Effector memory CD8-positive, alpha-beta T cell (primary cell): ENCODE data around the gene MRPS11.
A peak's percentile ranks its signal among the peaks of the same experiment; 100 is the strongest.

Source experiments
- ATAC-seq: fragments of 150-1000 bp; cut with Tn5 transposase; replicated peaks from 2 replicates; pipeline ENCODE4 v1.10.0; 2021; ENCODE audit warnings: mild to moderate bottlenecking, moderate library complexity
- DNase-seq, 3 experiments: peaks; one replicate each; pipeline ENCODE4 v3.0.0; 2021
- H3K27ac Mint-ChIP-seq, 2 donors: one replicate each; pipeline ENCODE4 v1.8.0; 2022; ENCODE audit warnings: mild to moderate bottlenecking in 2 of 2, mixed read lengths in 2 of 2, moderate library complexity in 2 of 2
- H3K27me3 Mint-ChIP-seq, 2 donors: one replicate each; pipeline ENCODE4 v1.8.0; 2022; ENCODE audit warnings: mixed read lengths in 2 of 2
- H3K36me3 Mint-ChIP-seq: one replicate; pipeline ENCODE4 v1.8.0; 2022; ENCODE audit warnings: mild to moderate bottlenecking, moderate library complexity, mixed read lengths; ENCODE audit not compliant: insufficient read depth
- H3K4me1 Mint-ChIP-seq, 2 donors: one replicate each; pipeline ENCODE4 v1.8.0; 2022; ENCODE audit warnings: low read depth in 2 of 2, mixed read lengths in 2 of 2
- H3K4me3 Mint-ChIP-seq, 2 donors: one replicate each; pipeline ENCODE4 v1.8.0; 2022; ENCODE audit warnings: mild to moderate bottlenecking in 2 of 2, mixed read lengths in 2 of 2, moderate library complexity in 2 of 2
- H3K9me3 Mint-ChIP-seq, 2 donors: one replicate each; pipeline ENCODE4 v1.8.0; 2022; ENCODE audit warnings: mixed read lengths in 2 of 2

MRPS11 gene

DNA sequence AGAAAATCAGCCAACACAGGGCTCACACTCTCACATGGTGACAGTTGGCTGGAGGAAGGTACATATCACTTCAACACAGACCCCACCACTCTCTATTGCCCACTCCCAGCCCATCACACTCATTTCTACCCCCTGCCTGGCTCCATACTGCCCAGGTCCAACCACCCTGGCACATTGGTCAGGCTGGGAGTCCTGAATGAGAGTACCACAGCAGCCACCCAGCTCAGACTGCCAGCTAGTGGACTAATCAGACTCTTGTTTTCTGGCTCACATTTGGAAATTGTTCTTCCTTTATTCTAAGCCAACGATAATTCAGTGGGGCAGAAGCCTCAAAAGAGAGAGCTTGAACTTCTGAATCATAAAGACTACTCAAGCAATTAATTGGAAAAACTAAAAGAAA, 20.3 kb upstream of the MRPS11 start:
- H3K36me3 Mint-ChIP-seq = no peaks in the 10 kb centered on the region
- no peak overlapping the region for H3K27ac Mint-ChIP-seq
- DNase-seq = no peak
- peaks cover 3 to 4% of the 10 kb centered on the region in 2 donors for H3K4me1 Mint-ChIP-seq
- H3K9me3 Mint-ChIP-seq = peaks cover 0 to 10% of the 10 kb centered on the region in 2 donors
- ATAC-seq = no peak
- H3K4me3 Mint-ChIP-seq = no peak overlapping the region
- peaks cover 26 to 51% of the 10 kb centered on the region in 2 donors for H3K27me3 Mint-ChIP-seq

DNA sequence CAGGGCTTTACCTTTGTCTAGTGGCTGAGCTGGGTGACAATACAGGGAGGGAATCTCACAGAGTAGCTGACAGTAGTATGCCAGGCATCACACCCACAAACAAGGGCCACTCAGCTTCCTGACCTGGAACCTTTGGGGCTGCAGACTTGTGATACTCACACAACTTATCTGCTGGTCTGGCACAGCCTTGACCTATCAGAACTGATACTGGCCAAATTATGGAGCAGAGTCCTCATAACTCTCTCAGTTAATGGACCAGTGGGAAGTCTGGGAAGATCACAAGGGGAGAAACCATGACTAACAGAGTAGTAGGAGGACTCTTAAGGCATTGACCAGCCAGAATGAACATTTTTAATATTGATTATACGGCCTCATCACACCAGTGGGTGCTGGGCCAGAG, 19.8 kb upstream of the MRPS11 start:
- Mint-ChIP-seq H3K27me3 (peaks cover 23 to 47% of the 10 kb centered on the region in 2 donors), H3K4me3 (no peak overlapping the region), H3K9me3 (peaks cover 0 to 10% of the 10 kb centered on the region in 2 donors), H3K36me3 (no peaks in the 10 kb centered on the region), H3K4me1 (peaks cover 3 to 4% of the 10 kb centered on the region in 2 donors), H3K27ac (no peak overlapping the region)
- no peak for ATAC-seq
- DNase-seq = no peak

DNA sequence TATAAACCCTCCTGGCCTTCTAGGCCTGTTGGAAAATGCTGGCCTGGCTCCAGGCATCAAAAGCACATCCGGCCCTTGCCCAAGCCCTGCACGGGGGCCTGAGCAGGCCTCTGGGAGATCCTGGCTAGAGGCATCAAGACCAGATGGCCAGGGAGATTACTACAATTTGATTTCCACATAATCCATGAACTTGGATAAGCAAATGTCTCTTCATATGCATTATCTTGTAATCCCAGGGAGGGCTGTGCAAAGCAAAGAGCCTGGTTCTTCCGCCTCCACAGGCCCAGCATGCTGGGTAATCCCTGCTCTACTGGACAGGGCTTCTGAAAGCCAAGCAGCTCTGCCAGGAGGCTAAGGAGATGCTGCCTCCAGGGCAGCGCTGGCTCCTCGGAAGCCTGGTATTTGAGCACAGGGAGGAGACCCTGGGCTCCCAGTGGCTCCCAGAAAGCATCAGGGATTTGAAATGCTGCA, 18.5 kb upstream of the MRPS11 start:
- H3K4me3 Mint-ChIP-seq = no peak overlapping the region
- no peaks in the 10 kb centered on the region for H3K9me3 Mint-ChIP-seq
- H3K4me1 Mint-ChIP-seq = peaks cover 3 to 4% of the 10 kb centered on the region in 2 donors
- H3K36me3 Mint-ChIP-seq = no peaks in the 10 kb centered on the region
- ATAC-seq (no peak), DNase-seq (no peak)
- H3K27me3 Mint-ChIP-seq = peaks cover 13 to 34% of the 10 kb centered on the region in 2 donors
- no peak overlapping the region for H3K27ac Mint-ChIP-seq

DNA sequence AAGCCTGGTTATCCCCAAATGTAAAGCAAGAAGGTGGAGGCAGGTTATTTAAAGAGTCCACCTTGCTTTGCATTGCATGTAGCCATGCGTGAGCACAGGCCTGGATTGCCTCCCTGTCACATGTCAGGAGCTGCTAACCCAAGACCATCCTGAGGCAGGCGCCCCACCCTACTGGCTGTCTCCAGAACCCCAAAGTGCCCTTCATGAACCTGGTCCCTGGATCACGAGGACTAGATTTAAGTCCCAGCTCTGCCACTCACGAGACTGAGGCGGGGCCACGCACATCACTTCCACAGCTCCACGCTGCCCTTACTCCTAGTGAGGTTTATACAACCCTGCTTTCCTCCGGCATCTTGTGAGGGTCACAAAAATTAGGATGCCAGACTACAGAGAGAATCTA, 17.9 kb upstream of the MRPS11 start:
- no peak overlapping the region for H3K4me3 Mint-ChIP-seq
- no peaks in the 10 kb centered on the region for H3K9me3 Mint-ChIP-seq
- H3K36me3 Mint-ChIP-seq = no peaks in the 10 kb centered on the region
- H3K27me3 Mint-ChIP-seq = peaks cover 7 to 34% of the 10 kb centered on the region in 2 donors
- H3K27ac Mint-ChIP-seq = no peak overlapping the region
- ATAC-seq = no peak
- no peak for DNase-seq
- H3K4me1 Mint-ChIP-seq = peaks cover 4% of the 10 kb centered on the region in 2 donors

DNA sequence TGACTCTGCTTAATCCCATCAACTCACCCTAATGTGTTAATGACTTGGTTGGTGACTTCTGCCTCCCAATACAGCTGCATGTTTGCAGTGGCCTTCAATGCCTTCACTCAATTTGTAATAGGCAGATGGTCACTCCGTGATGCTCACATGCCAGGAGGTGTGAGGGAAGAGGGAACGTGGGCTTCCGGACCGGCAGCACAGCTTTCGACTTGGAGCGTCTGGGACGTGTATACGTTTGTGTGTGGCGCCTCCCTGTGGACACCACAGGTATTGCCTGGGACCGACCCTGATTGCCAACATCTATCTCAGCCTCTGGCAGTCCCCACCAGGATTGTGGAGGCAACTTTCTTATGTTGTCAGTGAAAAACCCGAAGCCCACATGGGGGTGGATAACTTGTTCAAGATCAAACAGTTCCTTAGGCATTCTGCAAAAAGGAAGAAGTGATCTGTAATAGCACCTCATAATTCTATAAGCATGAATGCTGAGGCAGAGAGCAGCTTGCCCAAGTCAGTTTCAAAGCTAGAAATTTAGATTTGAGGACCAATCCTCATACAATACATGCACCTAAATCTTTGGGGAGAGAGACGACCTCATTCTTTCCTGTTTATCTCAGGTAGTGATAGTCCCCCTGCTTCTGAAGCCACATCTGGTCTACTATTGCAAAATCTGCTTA, 17.2 kb upstream of the MRPS11 start:
- ATAC-seq = peak; percentile 47
- peaks cover 7 to 34% of the 10 kb centered on the region in 2 donors for H3K27me3 Mint-ChIP-seq
- H3K4me1 Mint-ChIP-seq = peaks cover 4 to 6% of the 10 kb centered on the region in 2 donors
- no peak overlapping the region for H3K27ac Mint-ChIP-seq
- H3K9me3 Mint-ChIP-seq = no peaks in the 10 kb centered on the region
- peak; percentile 36 to 42 (median 39) for DNase-seq
- H3K36me3 Mint-ChIP-seq = no peaks in the 10 kb centered on the region
- no peak overlapping the region for H3K4me3 Mint-ChIP-seq

DNA sequence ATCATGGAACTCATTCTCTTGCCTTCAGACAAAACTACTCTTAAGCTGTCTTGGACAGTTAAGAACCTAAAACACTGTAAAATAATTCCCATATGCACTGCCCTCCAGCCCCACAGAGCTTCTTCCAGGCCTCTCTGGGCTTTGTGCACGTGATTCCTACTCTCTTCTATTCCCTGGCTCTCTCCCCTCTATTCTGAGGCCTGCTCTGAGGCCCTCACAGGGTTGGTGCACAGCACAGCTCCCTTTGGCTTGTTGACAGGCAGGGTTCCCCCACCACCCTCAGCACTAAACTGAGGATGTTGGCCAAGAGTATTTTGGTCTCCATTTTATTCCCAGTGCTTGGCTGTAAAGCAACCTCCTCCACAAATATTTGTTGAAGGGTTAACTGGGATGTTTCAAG, 13.9 kb upstream of the MRPS11 start:
- Mint-ChIP-seq H3K36me3 (peaks cover 3% of the 10 kb centered on the region), H3K4me1 (peaks cover 4 to 6% of the 10 kb centered on the region in 2 donors), H3K4me3 (no peak overlapping the region), H3K27me3 (peaks cover 7 to 10% of the 10 kb centered on the region in 2 donors), H3K9me3 (no peaks in the 10 kb centered on the region), H3K27ac (no peak overlapping the region)
- DNase-seq (no peak), ATAC-seq (no peak)

DNA sequence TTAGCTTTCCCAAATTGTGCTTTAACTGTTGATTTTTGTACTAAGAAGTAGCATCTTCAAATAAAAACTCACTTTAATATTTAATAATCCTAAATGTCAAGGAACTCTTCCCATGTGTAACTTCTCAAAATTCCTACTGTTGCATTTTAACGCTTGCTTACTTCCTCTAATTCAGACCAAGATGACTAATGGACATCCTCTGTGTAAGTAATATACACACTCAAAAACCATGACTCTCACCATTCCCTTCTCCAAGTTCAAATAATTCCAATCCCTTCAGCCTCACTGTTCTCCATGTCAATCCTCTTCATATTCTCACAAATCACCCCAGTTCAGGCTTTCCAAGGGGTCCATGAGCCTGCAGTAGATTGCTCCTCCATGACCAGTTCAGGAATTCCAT, 13.3 kb upstream of the MRPS11 start:
- DNase-seq (no peak), ATAC-seq (no peak)
- peaks cover 9% of the 10 kb centered on the region for H3K36me3 Mint-ChIP-seq
- peaks cover 4 to 6% of the 10 kb centered on the region in 2 donors for H3K4me1 Mint-ChIP-seq
- H3K9me3 Mint-ChIP-seq = no peaks in the 10 kb centered on the region
- H3K27me3 Mint-ChIP-seq = peaks cover 7 to 10% of the 10 kb centered on the region in 2 donors
- no peak overlapping the region for H3K4me3 Mint-ChIP-seq
- H3K27ac Mint-ChIP-seq = no peak overlapping the region

DNA sequence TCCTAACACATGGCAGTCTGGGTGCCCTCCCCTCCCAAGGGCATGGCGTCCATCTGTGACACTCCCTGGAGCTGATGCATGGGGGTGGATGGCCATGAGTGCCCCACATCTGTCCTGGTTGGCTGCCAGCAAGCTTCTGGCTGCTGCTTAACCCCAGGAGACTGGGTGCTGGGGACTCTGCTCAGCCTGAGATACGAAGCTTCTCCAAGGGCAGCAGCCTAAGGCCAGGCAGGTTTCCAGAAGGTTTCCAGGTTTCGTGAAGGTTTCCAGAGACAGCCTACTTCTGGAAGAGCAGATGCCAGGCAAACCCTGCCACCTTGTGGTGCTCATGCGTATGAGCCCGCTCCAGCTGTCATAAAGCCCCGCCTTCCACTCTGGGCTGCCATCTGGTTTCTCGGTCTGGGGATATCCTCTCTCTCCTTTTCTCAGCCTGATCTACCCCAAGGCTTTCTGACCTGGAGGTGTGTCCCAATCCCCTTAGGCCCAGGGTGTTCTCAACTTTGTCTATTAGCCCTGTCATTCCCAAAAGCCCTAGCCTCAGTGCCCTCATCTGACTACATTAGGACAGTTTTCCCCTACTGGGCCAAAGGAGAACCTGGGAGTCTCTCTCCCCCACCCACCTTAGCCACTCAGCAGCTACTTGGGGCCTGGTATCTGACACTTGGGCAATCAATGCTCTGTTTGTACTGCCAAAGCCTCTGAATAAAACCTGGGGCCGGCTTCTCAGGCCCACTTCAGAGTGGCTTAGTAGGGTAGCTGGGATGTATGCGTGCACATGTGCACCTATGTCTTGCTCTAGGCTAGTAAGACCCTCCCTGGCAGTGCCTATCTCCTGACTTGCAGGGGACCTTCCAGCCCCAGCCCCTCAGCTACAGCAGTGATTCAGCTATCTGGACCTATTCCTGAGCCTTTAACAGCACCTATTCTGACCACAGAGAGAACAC, 12.4 kb upstream of the MRPS11 start:
- ATAC-seq (peak; percentile 75), DNase-seq (peak in 1 of 3 experiments; percentile 22)
- Mint-ChIP-seq H3K27ac (peak overlapping the region in 1 of 2 donors; percentile 71), H3K4me1 (peaks cover under 1 to 3% of the 10 kb centered on the region in 2 donors), H3K36me3 (peaks cover 16% of the 10 kb centered on the region), H3K9me3 (no peaks in the 10 kb centered on the region), H3K4me3 (no peak overlapping the region), H3K27me3 (peaks cover under 1 to 3% of the 10 kb centered on the region in 2 donors)

DNA sequence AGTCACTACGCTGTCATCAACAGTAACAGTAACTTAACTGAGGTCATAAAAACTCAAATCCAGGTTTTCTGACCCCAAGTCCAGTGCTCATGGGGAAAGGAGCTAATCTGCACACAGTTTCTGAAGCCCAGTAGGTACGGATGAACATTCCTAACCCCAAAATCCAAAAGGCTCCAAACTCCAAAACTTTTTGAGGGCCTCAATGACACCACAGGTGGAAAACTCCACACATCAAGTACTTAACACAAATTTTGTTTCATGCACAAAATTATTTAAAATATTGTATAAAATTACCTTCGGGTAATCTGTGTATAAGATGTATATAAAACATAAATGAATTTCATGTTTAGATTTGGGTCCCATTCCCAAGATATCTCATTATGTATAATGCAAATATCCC, 10.8 kb upstream of the MRPS11 start:
- H3K4me1 Mint-ChIP-seq = peaks cover 0 to 3% of the 10 kb centered on the region in 2 donors
- H3K9me3 Mint-ChIP-seq = no peaks in the 10 kb centered on the region
- peaks cover 32% of the 10 kb centered on the region for H3K36me3 Mint-ChIP-seq
- H3K27ac Mint-ChIP-seq = no peak overlapping the region
- no peak overlapping the region for H3K4me3 Mint-ChIP-seq
- ATAC-seq (no peak), DNase-seq (no peak)
- no peaks in the 10 kb centered on the region for H3K27me3 Mint-ChIP-seq

DNA sequence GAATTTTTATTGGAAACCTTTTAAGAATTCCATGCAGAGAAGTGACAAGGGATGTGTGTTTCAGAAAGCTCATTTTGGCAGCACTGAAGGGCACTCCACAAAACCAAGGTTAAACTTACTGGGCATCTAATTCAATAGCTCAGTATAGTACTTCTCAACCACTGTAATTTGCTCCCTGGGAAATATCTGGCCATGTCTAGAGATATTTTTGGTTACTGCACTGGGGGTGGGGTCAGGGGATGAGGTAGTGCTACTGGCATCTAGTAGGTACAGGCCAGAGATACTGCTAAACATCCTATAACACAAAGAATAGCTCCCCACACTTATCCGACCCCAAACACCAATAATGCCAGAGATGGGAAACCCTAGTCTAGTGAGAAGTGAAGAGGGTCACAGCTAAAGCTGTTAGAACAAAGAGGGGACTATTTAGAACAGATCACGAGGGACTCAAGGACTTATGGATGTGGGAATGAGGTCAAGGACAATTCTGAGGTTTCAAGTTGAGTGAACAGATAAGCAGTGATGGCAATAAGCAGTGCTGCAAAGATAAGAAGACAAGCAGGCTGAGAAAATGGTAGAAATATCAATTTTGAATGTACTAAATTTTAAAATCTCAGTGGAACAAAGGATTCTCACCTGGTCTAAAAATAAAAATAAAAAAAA, 3.5 kb upstream of the MRPS11 start:
- H3K27ac Mint-ChIP-seq = peak overlapping the region in 1 of 2 donors; percentile 86

DNA sequence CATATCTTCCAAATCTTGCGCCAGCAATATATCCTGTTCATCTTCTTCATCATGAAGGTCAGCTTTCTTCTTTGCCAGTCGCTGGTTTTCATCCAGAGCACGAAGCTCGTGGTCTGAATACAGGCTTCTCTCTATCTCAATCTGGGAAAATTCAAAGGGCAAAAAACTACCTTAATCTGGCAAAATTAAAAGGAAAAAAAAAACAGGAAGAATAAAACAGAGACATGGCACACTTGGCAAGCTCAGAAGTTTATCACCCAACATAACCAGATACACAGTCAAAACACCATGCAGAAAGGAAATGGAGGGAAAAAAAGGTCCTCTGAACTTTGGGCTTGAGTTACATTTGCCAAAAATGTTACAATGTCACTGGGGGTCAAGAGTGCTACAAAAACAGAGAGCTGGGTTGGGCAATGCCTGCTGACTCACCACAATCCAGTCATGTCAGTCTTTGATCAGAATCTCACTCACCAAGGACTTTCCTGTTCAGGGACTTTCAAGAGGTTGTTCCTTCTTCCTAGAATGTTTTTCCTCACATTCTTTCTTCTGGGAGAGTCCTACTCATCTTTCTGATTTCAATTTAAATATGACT, 1.8 kb upstream of the MRPS11 start:
- ATAC-seq (no peak), DNase-seq (no peak)
- Mint-ChIP-seq H3K4me3 (peak overlapping the region in 1 of 2 donors; percentile 89), H3K27me3 (no peaks in the 10 kb centered on the region), H3K4me1 (peaks cover 15 to 19% of the 10 kb centered on the region in 2 donors), H3K27ac (peak overlapping the region in 1 of 2 donors; percentile 98), H3K36me3 (peaks cover 58% of the 10 kb centered on the region), H3K9me3 (no peaks in the 10 kb centered on the region)

More for the DNA sequence above, 3.5 kb upstream of the MRPS11 start:
- no peaks in the 10 kb centered on the region for H3K27me3 Mint-ChIP-seq
- H3K4me3 Mint-ChIP-seq = no peak overlapping the region
- H3K9me3 Mint-ChIP-seq = no peaks in the 10 kb centered on the region
- H3K4me1 Mint-ChIP-seq = peaks cover 15 to 19% of the 10 kb centered on the region in 2 donors
- peaks cover 73% of the 10 kb centered on the region for H3K36me3 Mint-ChIP-seq
- no peak for ATAC-seq
- no peak for DNase-seq

DNA sequence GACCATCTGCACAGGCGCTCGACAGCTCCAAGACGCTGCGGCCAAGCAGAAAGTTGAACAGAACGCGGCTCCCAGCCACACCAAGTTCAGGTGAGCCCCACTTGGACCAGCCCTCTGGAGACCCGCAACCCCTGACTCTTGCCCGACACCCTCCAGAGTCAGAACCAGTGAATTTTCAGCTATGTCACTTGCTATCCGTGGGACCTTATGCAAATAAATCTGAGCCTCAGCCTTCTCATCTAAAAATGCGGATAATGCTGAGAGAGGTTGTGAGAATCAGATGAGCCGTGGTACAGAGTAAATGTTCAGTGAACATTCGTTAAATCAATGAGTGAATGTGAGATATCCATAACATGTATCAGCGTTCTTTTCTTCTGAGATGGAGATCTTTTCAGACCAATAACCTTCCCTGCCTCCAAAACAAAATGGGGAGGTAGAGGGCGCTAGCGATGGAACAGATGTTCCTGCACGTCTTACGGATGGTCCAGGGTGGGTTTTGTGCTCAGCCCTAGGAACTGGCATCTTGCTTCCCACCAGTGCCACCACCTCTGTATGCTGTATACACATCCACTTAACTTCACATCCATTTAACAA, 524 bp downstream of the MRPS11 start:
- no peaks in the 10 kb centered on the region for H3K27me3 Mint-ChIP-seq
- peak overlapping the region; percentile 97 to 98 for H3K27ac Mint-ChIP-seq
- H3K4me1 Mint-ChIP-seq = peaks cover 15 to 26% of the 10 kb centered on the region in 2 donors
- ATAC-seq = no peak
- peak overlapping the region; percentile 89 to 91 for H3K4me3 Mint-ChIP-seq
- DNase-seq = no peak
- peaks cover 42% of the 10 kb centered on the region for H3K36me3 Mint-ChIP-seq
- H3K9me3 Mint-ChIP-seq = no peaks in the 10 kb centered on the region
